NT2/D1 (cell line): Measurements from ENCODE around the gene TAF15.

Experiments
- DNase-seq: peaks from one replicate; pipeline ENCODE4 v3.0.0-alpha.2; 2011; ENCODE audit warnings: low read depth, low spot score
- H3K27me3 ChIP-seq: 2 replicates; pipeline ENCODE4 v1.6.0; 2011; ENCODE audit warnings: mild to moderate bottlenecking; ENCODE audit not compliant: insufficient read length, insufficient read depth
- H3K36me3 ChIP-seq: 2 replicates; pipeline ENCODE4 v1.6.1; 2011; ENCODE audit warnings: mild to moderate bottlenecking, low read length, mixed read lengths; ENCODE audit not compliant: insufficient read depth, insufficient read length
- H3K4me1 ChIP-seq: 2 replicates; pipeline ENCODE4 v1.5.1; 2011; ENCODE audit not compliant: insufficient read depth, insufficient read length
- H3K4me3 ChIP-seq: 2 replicates; pipeline ENCODE4 v1.5.1; 2011; ENCODE audit warnings: low read depth; ENCODE audit not compliant: insufficient read length
- H3K9ac ChIP-seq: 2 replicates; pipeline ENCODE4 v1.6.0; 2011; ENCODE audit warnings: low read depth; ENCODE audit not compliant: insufficient read length
- H3K9me3 ChIP-seq: 2 replicates; pipeline ENCODE4 v1.5.1; 2011; ENCODE audit warnings: mild to moderate bottlenecking, low read length; ENCODE audit not compliant: insufficient read depth
- SUZ12 ChIP-seq: IDR thresholded peaks from 2 replicates; pipeline ENCODE4 v1.6.1; 2011; ENCODE audit not compliant: insufficient read length, insufficient read depth; ENCODE audit errors: extremely low read depth
- YY1 ChIP-seq: IDR thresholded peaks from 2 replicates; pipeline ENCODE4 v1.6.1; 2011; ENCODE audit not compliant: insufficient read length, insufficient read depth
- ZNF274 ChIP-seq: IDR thresholded peaks from 2 replicates; pipeline ENCODE4 v1.6.1; 2011; ENCODE audit warnings: mild to moderate bottlenecking, low read depth, low read length

TAF15 gene

GRCh38 chr17:35765756-35766488 is 43.4 kb upstream of the TAF15 start:
- H3K9me3 ChIP-seq: peaks cover 31% of the 10 kb centered on the region; the same call in 1 of the 2 replicates
- H3K9ac ChIP-seq: no peak overlapping the region
- no peak for DNase-seq
- H3K36me3 ChIP-seq: no peaks in the 10 kb centered on the region
- no peak overlapping the region for H3K4me3 ChIP-seq
- no peaks in the 10 kb centered on the region for H3K4me1 ChIP-seq
- H3K27me3 ChIP-seq: no peaks in the 10 kb centered on the region
- no peak for TF ChIP-seq ZNF274
- no peak for TF ChIP-seq SUZ12
- no peak for TF ChIP-seq YY1

DNA sequence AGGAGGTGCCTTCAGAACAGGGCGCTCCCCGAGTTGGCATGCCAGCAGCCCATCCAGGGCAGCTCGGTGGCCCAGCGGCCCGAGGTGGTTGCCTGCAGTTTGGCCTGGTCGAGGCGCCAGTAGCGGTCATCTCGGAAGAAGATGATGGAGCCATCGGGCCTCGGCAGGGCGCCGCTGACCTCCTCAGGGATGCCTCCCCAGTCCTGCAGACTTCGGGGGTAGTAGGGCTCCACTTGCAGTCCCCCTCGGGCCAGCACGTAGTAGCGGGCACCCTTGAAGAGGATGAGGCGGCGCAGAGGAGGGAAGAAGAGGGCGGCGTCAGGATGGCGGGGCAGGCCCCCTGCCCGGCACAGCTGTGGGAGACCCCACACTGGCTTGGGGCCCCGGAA is 42.8 kb upstream of the TAF15 start:
- Histone ChIP-seq H3K36me3 (no peaks in the 10 kb centered on the region), H3K27me3 (no peaks in the 10 kb centered on the region), H3K9me3 (peaks cover 31% of the 10 kb centered on the region; the same call in 1 of the 2 replicates), H3K4me1 (no peaks in the 10 kb centered on the region), H3K9ac (no peak overlapping the region), H3K4me3 (no peak overlapping the region)
- DNase-seq: no peak
- TF ChIP-seq YY1: no peak
- TF ChIP-seq ZNF274: no peak
- no peak for TF ChIP-seq SUZ12

DNA sequence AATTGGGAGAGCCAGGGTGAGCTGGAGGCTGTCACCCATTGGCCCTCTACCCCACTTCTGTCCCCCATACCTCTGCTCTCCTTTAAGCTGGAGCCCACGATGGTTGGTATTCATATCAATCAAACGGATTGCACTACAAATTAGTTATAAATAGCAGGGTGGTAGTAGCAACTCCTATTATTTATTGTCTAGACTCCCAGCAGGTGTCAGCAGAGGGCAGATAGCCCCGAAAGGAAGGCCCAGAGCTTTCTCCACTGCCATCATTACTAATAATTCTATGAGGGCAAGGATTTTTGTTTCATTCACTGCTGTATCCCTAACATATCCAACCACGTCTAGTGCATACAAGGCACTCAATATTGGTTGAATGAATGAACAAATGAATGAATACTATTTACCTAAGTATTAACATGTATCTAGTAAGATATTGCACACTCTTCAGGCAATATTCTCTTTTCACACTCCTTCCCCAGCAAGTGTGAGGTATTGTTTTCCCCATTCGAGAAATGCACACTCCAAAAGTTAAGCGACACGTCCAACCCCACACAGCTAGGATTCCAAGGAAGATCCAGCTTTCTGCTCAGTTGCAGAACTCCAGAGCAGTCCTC is 42.3 kb upstream of the TAF15 start:
- H3K9me3 ChIP-seq: peaks cover 31% of the 10 kb centered on the region; the same call in 1 of the 2 replicates
- no peak overlapping the region for H3K9ac ChIP-seq
- H3K27me3 ChIP-seq: no peaks in the 10 kb centered on the region
- H3K4me1 ChIP-seq: no peaks in the 10 kb centered on the region
- DNase-seq: no peak
- no peak overlapping the region for H3K4me3 ChIP-seq
- no peaks in the 10 kb centered on the region for H3K36me3 ChIP-seq
- TF ChIP-seq YY1 (no peak), ZNF274 (no peak), SUZ12 (no peak)

GRCh38 chr17:35768797-35769196 is 40.5 kb upstream of the TAF15 start:
- TF ChIP-seq ZNF274: no peak
- no peak for TF ChIP-seq YY1
- no peak for TF ChIP-seq SUZ12
- DNase-seq: no peak
- Histone ChIP-seq H3K4me3 (no peak overlapping the region), H3K9ac (no peak overlapping the region), H3K9me3 (peaks cover 26% of the 10 kb centered on the region; the same call in 1 of the 2 replicates), H3K27me3 (no peaks in the 10 kb centered on the region), H3K36me3 (no peaks in the 10 kb centered on the region), H3K4me1 (peaks cover 8% of the 10 kb centered on the region)

DNA sequence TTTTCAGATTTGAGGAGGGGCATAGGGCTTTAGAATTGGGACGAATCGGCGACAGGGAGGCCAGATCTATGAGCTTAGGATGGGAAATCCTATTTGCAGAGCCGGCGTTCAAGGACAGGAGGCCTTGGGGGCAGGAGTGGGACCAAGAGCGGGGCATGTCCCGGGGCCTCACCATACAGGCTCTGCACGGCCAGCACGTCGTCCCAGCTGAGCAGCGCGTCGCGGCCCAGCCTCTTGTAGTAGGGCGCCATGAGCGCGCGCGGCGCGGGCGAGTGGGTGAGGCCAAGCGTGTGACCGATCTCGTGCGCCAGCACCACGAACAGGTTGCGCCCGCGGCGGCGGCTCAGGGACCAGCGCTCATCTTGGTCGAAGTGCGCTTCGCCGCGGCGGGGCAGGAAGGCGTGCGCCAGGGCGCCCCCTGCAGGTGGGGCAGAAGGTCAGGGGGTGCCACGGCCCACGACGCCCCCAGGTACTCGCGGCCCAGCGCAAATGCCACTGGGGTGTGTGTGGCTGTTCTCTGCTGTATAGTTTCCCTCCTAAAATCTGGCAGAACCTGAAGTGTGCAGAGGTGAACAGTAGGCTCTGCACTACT is 39.3 kb upstream of the TAF15 start:
- Histone ChIP-seq H3K9me3 (peaks cover 20% of the 10 kb centered on the region; the same call in 1 of the 2 replicates), H3K36me3 (no peaks in the 10 kb centered on the region), H3K4me3 (no peak overlapping the region), H3K4me1 (peaks cover 16% of the 10 kb centered on the region), H3K9ac (no peak overlapping the region), H3K27me3 (no peaks in the 10 kb centered on the region)
- TF ChIP-seq ZNF274 (no peak), YY1 (no peak), SUZ12 (no peak)
- no peak for DNase-seq

DNA sequence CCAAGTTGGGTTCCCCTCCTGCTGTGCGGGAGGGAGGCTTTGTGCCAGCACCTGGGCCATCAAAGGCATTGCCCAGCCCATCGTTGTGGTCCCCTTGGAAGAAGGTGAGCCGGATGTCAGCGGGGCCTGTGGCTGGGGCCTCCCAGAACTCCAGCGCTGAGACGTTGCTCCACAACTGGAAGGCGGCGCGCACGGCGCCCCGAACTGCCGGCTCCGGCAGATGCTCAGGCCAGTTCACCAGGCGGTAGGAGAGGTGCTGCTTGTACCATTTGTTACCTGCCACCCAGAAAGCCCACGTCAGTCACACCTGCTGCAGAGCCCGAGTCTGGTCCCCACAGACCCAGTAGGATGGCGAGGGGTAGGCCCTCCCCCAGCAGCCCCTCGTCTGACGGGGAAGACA is 36.2 kb upstream of the TAF15 start:
- Histone ChIP-seq H3K4me3 (no peak overlapping the region), H3K36me3 (no peaks in the 10 kb centered on the region), H3K9me3 (no peaks in the 10 kb centered on the region; the same call in 1 of the 2 replicates), H3K9ac (no peak overlapping the region), H3K4me1 (peaks cover 21% of the 10 kb centered on the region), H3K27me3 (no peaks in the 10 kb centered on the region)
- TF ChIP-seq ZNF274 (no peak), SUZ12 (no peak), YY1 (no peak)
- no peak for DNase-seq
